ENCODE results near the gene RPS4Y1. TPM values are rescaled to one million over a fixed set of nuclear protein-coding genes. Genes with fewer than 3 reads are reported as not detected.

RPS4Y1 gene
- total and polyA plus RNA-seq, 2 of the 4 experiments (the other 2 are of a cell fraction) = not detected

GRCh38 chrY:2885880-2886279, 44.5 kb downstream of the RPS4Y1 start:
- Histone ChIP-seq H3K9me1 (ENCODE audit: insufficient read depth, low read length) (no peaks in the 10 kb centered on the region), H3K36me3 (ENCODE audit: control insufficient read depth, insufficient read depth, low read length) (no peaks in the 10 kb centered on the region), H3K4me1 (ENCODE audit: control insufficient read depth, insufficient read depth, low read length) (no peaks in the 10 kb centered on the region), H2BK20ac (ENCODE audit: low read depth, low read length) (no peak overlapping the region), H3K9me3 (ENCODE audit: control insufficient read depth, insufficient read depth, low read length) (no peaks in the 10 kb centered on the region), H2BK5ac (ENCODE audit: low read depth, low read length, poor library complexity, severe bottlenecking) (no peak overlapping the region), H4K8ac (ENCODE audit: low read depth in 2 of 2, low read length in 2 of 2) (no peak overlapping the region), H3K4me3 (ENCODE audit: insufficient read depth, low read depth, low read length) (no peak overlapping the region), H3K27ac (ENCODE audit: insufficient read depth, low read length) (no peak overlapping the region), H3K56ac (ENCODE audit: extremely low read depth, insufficient read depth, low read length) (no peak overlapping the region), H2BK15ac (ENCODE audit: low read depth, low read length) (no peak overlapping the region), H4K20me1 (ENCODE audit: insufficient read depth, low read length) (no peaks in the 10 kb centered on the region), H2BK120ac (ENCODE audit: low read depth, low read length) (no peak overlapping the region), H3K18ac (ENCODE audit: low read depth, low read length) (no peak overlapping the region), H3K79me1 (ENCODE audit: low read depth in 1 of 2, low read length in 2 of 2) (no peaks in the 10 kb centered on the region), H4K5ac (ENCODE audit: low read depth, low read length) (no peak overlapping the region), H4K91ac (ENCODE audit: insufficient read depth, low read depth, low read length) (no peak overlapping the region), H3K23ac (ENCODE audit: low read depth, low read length) (no peak overlapping the region), H3K9ac (ENCODE audit: low read depth, low read length) (no peak overlapping the region), H3K4ac (ENCODE audit: low read depth, low read length) (no peak overlapping the region), H2AK5ac (ENCODE audit: low read depth, low read length) (no peak overlapping the region), H3K14ac (replicated peaks; ENCODE audit: low read depth, low read length) (no peak overlapping the region), H2AK9ac (replicated peaks; ENCODE audit: low read depth, low read length, poor library complexity) (no peak overlapping the region), H2AFZ (replicated peaks; ENCODE audit: low read length, poor library complexity) (no peak overlapping the region), H3K4me2 (ENCODE audit: low read depth, low read length) (no peak overlapping the region), H3K27me3 (ENCODE audit: control insufficient read depth, insufficient read depth, low read length) (no peaks in the 10 kb centered on the region)
- DNase-seq = no peak
- ChIA-PET POLR2A (ENCODE audit: unreplicated experiment) (no interaction called here), CTCF (no interaction called here)
- TF ChIP-seq CHD1 (IDR thresholded peaks at IDR 0.05; ENCODE audit: low read depth, low read length) = no peak
- TF ChIP-seq ELK1 (IDR thresholded peaks at IDR 0.05; ENCODE audit: borderline replicate concordance, low read depth, low read length) = no peak
- no peak for TF ChIP-seq FOS (IDR thresholded peaks at IDR 0.05; ENCODE audit: low read depth, low read length)
- TF ChIP-seq RAD21 (IDR thresholded peaks at IDR 0.05; ENCODE audit: low read length) = no peak
- no peak for TF ChIP-seq MXI1 (IDR thresholded peaks at IDR 0.05; ENCODE audit: borderline replicate concordance, low read depth, low read length)
- no peak for TF ChIP-seq BHLHE40 (IDR thresholded peaks at IDR 0.05; ENCODE audit: low read depth, low read length)
- no peak for TF ChIP-seq USF2 (IDR thresholded peaks at IDR 0.05; ENCODE audit: low read depth, low read length)
- no peak for TF ChIP-seq SMC3 (IDR thresholded peaks at IDR 0.05; ENCODE audit: low read depth, low read length)
- no peak for TF ChIP-seq CTCF (conservative IDR thresholded peaks at IDR 0.05; ENCODE audit: low read depth, low read length)
- no peak for TF ChIP-seq NFE2L2 (IDR thresholded peaks at IDR 0.05; ENCODE audit: low read depth, low read length)
- no peak for TF ChIP-seq CEBPB (IDR thresholded peaks at IDR 0.05; ENCODE audit: low read depth, low read length)
- no peak for TF ChIP-seq MAFK (IDR thresholded peaks at IDR 0.05; ENCODE audit: low read depth, low read length)
- no peak for TF ChIP-seq RFX5 (IDR thresholded peaks at IDR 0.05; ENCODE audit: low read depth, low read length)
- no peak for TF ChIP-seq POLR2A (IDR thresholded peaks at IDR 0.05; ENCODE audit: low read depth, low read length)
- no peak for TF ChIP-seq MAZ (IDR thresholded peaks at IDR 0.05; ENCODE audit: borderline replicate concordance, low read depth, low read length)
- no peak for TF ChIP-seq RCOR1 (IDR thresholded peaks at IDR 0.05; ENCODE audit: insufficient replicate concordance, low read length)
- intact Hi-C loops (cut with micrococcal nuclease) (no loop called here), in situ Hi-C loops (cut with MboI; ENCODE audit: low sequenced_read_pairs) (no loop called here), dilution Hi-C loops (cut with HindIII; ENCODE audit: low sequenced_read_pairs, unreplicated experiment) (no loop called here)
- no peak for ATAC-seq (ENCODE audit: low read depth)
- WGBS, 2 experiments (ENCODE audit: extremely low coverage in 2 of 2, insufficient read length in 1 of 2) = no CpG with 5 or more reads among the region's 3 CpGs
- no TSS peak for BruUV-seq (replicated peaks)
